GM12878 (cell line): Measurements from ENCODE around the gene ADAR. TPM values are rescaled to one million over a fixed set of nuclear protein-coding genes. Genes with fewer than 3 reads are reported as not detected.

Experiments
- ATAC-seq: fragments of 200-7000 bp; cut with Tn5 transposase; 3 replicates; pipeline ENCODE4 v1.9.1; 2020; ENCODE audit warnings: mild to moderate bottlenecking, moderate library complexity
- BruUV-seq: library from RNA; stranded (reverse); fragments of 400-500 nt; replicated peaks from 2 replicates; lab custom pipeline; 2021; lab: Mats Ljungman, UMichigan
- CTCF ChIA-PET: fragments of 300-600 bp; sonication (Branson Sonifier 250); formaldehyde crosslinking; extraction: SDS; loops from one replicate; lab custom pipeline; 2021; ENCODE audit warnings: inconsistent platforms; lab: Yijun Ruan, JAX
- POLR2A ChIA-PET: fragments of 350-600 bp; formaldehyde crosslinking; extraction: SDS; loops from one replicate; lab custom pipeline; 2021; ENCODE audit warnings: inconsistent platforms; lab: Charles Lee
- RAD21 ChIA-PET: fragments of 300-600 bp; sonication (Branson Sonifier 250); formaldehyde crosslinking; loops from one replicate; lab custom pipeline; 2023; ENCODE audit warnings: antibody characterized with exemption; ENCODE audit not compliant: unreplicated experiment; lab: Charles Lee
- SMC1A ChIA-PET: fragments of 300-600 bp; sonication (Branson Sonifier 250); formaldehyde crosslinking; loops from one replicate; lab custom pipeline; 2023; ENCODE audit not compliant: unreplicated experiment, uncharacterized antibody; lab: Charles Lee
- DNase-seq: peaks from one replicate; pipeline ENCODE4 v3.0.0-alpha.2; 2011; ENCODE audit warnings: low read depth, low spot score
- FAIRE-seq: peaks from 3 replicates; lab custom pipeline; 2011; peaks lifted over from hg19 to GRCh38; lab: Jason Lieb, UNC
- H2AFZ ChIP-seq: 2 replicates; pipeline ENCODE4 v1.6.0; 2011; ENCODE audit warnings: low read depth, low read length, control low read depth; ENCODE audit not compliant: control insufficient read depth
- H3K27ac ChIP-seq: 2 replicates; pipeline ENCODE4 v1.5.1; 2011; ENCODE audit warnings: control low read depth; ENCODE audit not compliant: control insufficient read depth, insufficient read depth
- H3K27me3 ChIP-seq, 2 experiments: replicated peaks in 1 of 2; 2 replicates each; pipeline versions ENCODE4 v1.6.0 to v1.6.1; 2011; ENCODE audit warnings: low read length in 1 of 2; ENCODE audit not compliant: control insufficient read depth in 2 of 2, insufficient read depth in 2 of 2
- H3K36me3 ChIP-seq, 2 experiments: 2 replicates each; pipeline ENCODE4 v1.5.1; 2011; ENCODE audit warnings: low read length in 1 of 2; ENCODE audit not compliant: control insufficient read depth in 2 of 2, insufficient read depth in 2 of 2
- H3K4me1 ChIP-seq: 2 replicates; pipeline ENCODE4 v1.6.1; 2011; ENCODE audit warnings: mild to moderate bottlenecking, low read length, moderate library complexity, mixed read lengths; ENCODE audit not compliant: control insufficient read depth, insufficient read depth
- H3K4me2 ChIP-seq: 2 replicates; pipeline ENCODE4 v1.6.0; 2011; ENCODE audit warnings: control low read depth; ENCODE audit not compliant: control insufficient read depth, insufficient read depth
- H3K4me3 ChIP-seq: fragments of 200-600 bp; sonication (generic); 2 replicates; pipeline ENCODE4 v1.5.1; 2016
- H3K79me2 ChIP-seq: 2 replicates; pipeline ENCODE4 v1.6.0; 2011; ENCODE audit warnings: low read length; ENCODE audit not compliant: control insufficient read depth, insufficient read depth
- H3K9ac ChIP-seq: 2 replicates; pipeline ENCODE4 v1.8.0; 2011; ENCODE audit warnings: low read length, control low read depth, mixed read lengths; ENCODE audit not compliant: control insufficient read depth, insufficient read depth
- H3K9me3 ChIP-seq: replicated peaks from 3 replicates; pipeline ENCODE4 v1.5.1; 2011; ENCODE audit warnings: mild to moderate bottlenecking, low read length; ENCODE audit not compliant: control insufficient read depth, insufficient read depth
- H4K20me1 ChIP-seq: 2 replicates; pipeline ENCODE4 v1.6.0; 2011; ENCODE audit not compliant: control insufficient read depth, insufficient read depth
- STAT1 ChIP-seq: fragments of 450-650 bp; conservative IDR thresholded peaks from 2 replicates; pipeline ENCODE4 v1.6.1; 2014; ENCODE audit warnings: antibody characterized with exemption, mild to moderate bottlenecking
- STAT3 ChIP-seq: IDR thresholded peaks from 2 replicates; pipeline ENCODE4 v1.6.1; 2011; ENCODE audit warnings: low read depth, low read length, improper control_type of control experiment
- SUPT20H ChIP-seq: IDR thresholded peaks from 2 replicates; pipeline ENCODE4 v1.6.1; 2011; ENCODE audit warnings: low read depth, mild to moderate bottlenecking, low read length, moderate library complexity, borderline replicate concordance; ENCODE audit not compliant: control insufficient read depth
- WGBS: methylation state at CpG from one replicate; pipeline ENCODE4 v1.1.6; 2016; ENCODE audit warnings: low lambda C conversion rate; ENCODE audit not compliant: insufficient replicate concordance, insufficient coverage; ENCODE audit errors: missing lambda C conversion rate; 5-methylcytosine and 5-hydroxymethylcytosine counted together
- in situ Hi-C: fragments of 300-500 bp; cut with MboI; formaldehyde crosslinking; loops from 9 replicates; pipeline ENCODE4 v1.14.3; 2018; ENCODE audit warnings: mixed read lengths
- intact Hi-C: fragments of 100-400 bp; cut with micrococcal nuclease; formaldehyde crosslinking; loops from one replicate; pipeline ENCODE4 v1.14.2; 2022; ENCODE audit not compliant: unreplicated experiment
- polyA plus RNA-seq, 11 experiments: library from polyadenylated mRNA; depleted of rRNA in 4 of 11; unstranded in 6 of 11; stranded (reverse) in 5 of 11; fragments of >200 nt; fragmentation: Nextera tagmentation in 4 of 11; fragmentation: Illumina TruSeq in 1 of 11; extraction: Ambion mirVana in 4 of 11; extraction: Trizol in 1 of 11; gene quantifications; 1 replicate in 1 of 11; 2 replicates in 10 of 11; pipeline versions ENCODE4 v1.2.1 to v1.2.3, GENCODE V29; 2011 to 2016; ENCODE audit warnings: inconsistent platforms in 2 of 11, missing spikeins in 2 of 11, low read depth in 1 of 11
- total RNA-seq, 4 experiments: library from RNA; depleted of rRNA in 3 of 4; stranded (reverse); fragments of >200 nt in 3 of 4; fragmentation: Illumina TruSeq in 1 of 4; extraction: Trizol in 1 of 4; gene quantifications; 2 replicates each; pipeline versions ENCODE4 v1.2.1 to v1.2.3, GENCODE V29; 2013 to 2021
- TF ChIP-seq, protein P1 (sequence below): fragments of 150-350 bp; IDR thresholded peaks from 2 replicates; pipeline ENCODE4 v1.6.1; 2016; ENCODE audit warnings: low read depth, low read length

The ADAR gene
- total and polyA plus RNA-seq, 10 of the 15 experiments (the other 5 are each of a cell fraction or from before 2014, with no cell fraction given) = 55.5 to 413 (median 176) TPM

DNA sequence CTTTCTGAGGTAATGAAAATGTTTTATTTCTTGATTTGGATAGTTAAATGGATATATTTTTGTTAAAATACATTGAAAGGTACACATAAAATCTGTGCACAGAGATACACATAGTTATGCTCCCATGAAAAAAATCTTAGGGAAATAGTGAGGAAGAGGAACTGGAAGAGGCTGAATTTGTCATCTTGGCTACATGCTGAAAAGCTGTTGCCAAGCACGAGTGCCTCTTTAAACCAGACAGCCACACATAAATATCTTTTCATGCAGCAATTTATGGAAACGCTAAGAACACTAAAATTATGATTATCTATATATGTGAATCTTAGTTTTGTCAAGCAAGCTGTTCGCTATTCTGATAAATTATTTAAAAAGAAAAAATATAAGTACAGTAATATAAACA lies 12.8 kb upstream of the ADAR start:
- POLR2A ChIA-PET = interaction anchor here (0.9 to 3.6 kb wide), 3 partner anchors 10 to 335 kb away, joined by 4 to 11 read pairs (median 6); partner anchors contain the start of gene PBXIP1
- Histone ChIP-seq H3K4me3 (no peak overlapping the region), H3K27ac (no peak overlapping the region), H3K27me3 (no peaks in the 10 kb centered on the region), H3K9ac (no peak overlapping the region), H4K20me1 (no peaks in the 10 kb centered on the region), H3K4me1 (peaks cover 4% of the 10 kb centered on the region), H2AFZ (no peak overlapping the region), H3K36me3 (peaks cover 0 to 6% of the 10 kb centered on the region in 2 experiments; a peak in 3 of 4 replicates), H3K4me2 (no peak overlapping the region), H3K9me3 (no peaks in the 10 kb centered on the region), H3K79me2 (peaks cover 90% of the 10 kb centered on the region)
- no peak for DNase-seq
- BruUV-seq = no TSS peak
- SMC1A ChIA-PET = interaction anchor here (0.7 to 5.1 kb wide), 3 partner anchors 11 to 230 kb away, joined by 3 to 28 read pairs (median 3); no protein-coding TSS in a partner anchor
- intact Hi-C loops = no loop called here
- FAIRE-seq = no peak
- CTCF ChIA-PET = interaction anchor here (1.5 kb wide), 1 partner anchor 9 kb away, joined by 4 read pairs; no protein-coding TSS in a partner anchor
- TF ChIP-seq, protein P1, sequence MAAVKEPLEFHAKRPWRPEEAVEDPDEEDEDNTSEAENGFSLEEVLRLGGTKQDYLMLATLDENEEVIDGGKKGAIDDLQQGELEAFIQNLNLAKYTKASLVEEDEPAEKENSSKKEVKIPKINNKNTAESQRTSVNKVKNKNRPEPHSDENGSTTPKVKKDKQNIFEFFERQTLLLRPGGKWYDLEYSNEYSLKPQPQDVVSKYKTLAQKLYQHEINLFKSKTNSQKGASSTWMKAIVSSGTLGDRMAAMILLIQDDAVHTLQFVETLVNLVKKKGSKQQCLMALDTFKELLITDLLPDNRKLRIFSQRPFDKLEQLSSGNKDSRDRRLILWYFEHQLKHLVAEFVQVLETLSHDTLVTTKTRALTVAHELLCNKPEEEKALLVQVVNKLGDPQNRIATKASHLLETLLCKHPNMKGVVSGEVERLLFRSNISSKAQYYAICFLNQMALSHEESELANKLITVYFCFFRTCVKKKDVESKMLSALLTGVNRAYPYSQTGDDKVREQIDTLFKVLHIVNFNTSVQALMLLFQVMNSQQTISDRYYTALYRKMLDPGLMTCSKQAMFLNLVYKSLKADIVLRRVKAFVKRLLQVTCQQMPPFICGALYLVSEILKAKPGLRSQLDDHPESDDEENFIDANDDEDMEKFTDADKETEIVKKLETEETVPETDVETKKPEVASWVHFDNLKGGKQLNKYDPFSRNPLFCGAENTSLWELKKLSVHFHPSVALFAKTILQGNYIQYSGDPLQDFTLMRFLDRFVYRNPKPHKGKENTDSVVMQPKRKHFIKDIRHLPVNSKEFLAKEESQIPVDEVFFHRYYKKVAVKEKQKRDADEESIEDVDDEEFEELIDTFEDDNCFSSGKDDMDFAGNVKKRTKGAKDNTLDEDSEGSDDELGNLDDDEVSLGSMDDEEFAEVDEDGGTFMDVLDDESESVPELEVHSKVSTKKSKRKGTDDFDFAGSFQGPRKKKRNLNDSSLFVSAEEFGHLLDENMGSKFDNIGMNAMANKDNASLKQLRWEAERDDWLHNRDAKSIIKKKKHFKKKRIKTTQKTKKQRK = no peak
- no peak for TF ChIP-seq STAT1
- TF ChIP-seq STAT3 = no peak
- no peak for TF ChIP-seq SUPT20H
- RAD21 ChIA-PET = interaction anchor here (1.8 to 2.1 kb wide), 2 partner anchors 10 to 14 kb away, joined by 6 to 9 read pairs; no protein-coding TSS in a partner anchor
- 82% methylated on average over 3 of the region's 3 CpGs for WGBS
- in situ Hi-C loops = no loop called here
- ATAC-seq = no peak
